ENCODE results near the gene SORBS1.

- TF ChIP-seq TSHZ2 (CRISPR knock-in tag; IDR thresholded peaks at IDR 0.05) (no peak), ZNF70 (CRISPR knock-in tag; IDR thresholded peaks at IDR 0.05) (no peak), TOX (CRISPR knock-in tag; IDR thresholded peaks at IDR 0.05; ENCODE audit: borderline replicate concordance) (no peak), ZFP30 (CRISPR knock-in tag; IDR thresholded peaks at IDR 0.05) (no peak), CSDC2 (CRISPR knock-in tag; IDR thresholded peaks at IDR 0.05) (no peak), ZNF565 (CRISPR knock-in tag; conservative IDR thresholded peaks at IDR 0.05; ENCODE audit: low read depth) (no peak), ISL1 (CRISPR knock-in tag; IDR thresholded peaks at IDR 0.05) (no peak), CREB5 (CRISPR knock-in tag; IDR thresholded peaks at IDR 0.05; ENCODE audit: low read depth) (no peak), ZC3H10 (CRISPR knock-in tag; IDR thresholded peaks at IDR 0.05) (no peak), ZNF8 (CRISPR knock-in tag; IDR thresholded peaks at IDR 0.05) (no peak), CSRNP3 (CRISPR knock-in tag; IDR thresholded peaks at IDR 0.05) (no peak), ARNTL (CRISPR knock-in tag; IDR thresholded peaks at IDR 0.05; ENCODE audit: borderline replicate concordance, low read depth) (no peak)
These were observed 106.8 kb downstream of the SORBS1 start for GRCh38 chr10:95454356-95454755.

Measured in SK-N-SH treated with all-trans-retinoic acid at 6 μM for 48 hours (cell line).